Ishikawa (cell line): ENCODE measurements around the gene NR3C1.

Source experiments
- EGR1 ChIP-seq: IDR thresholded peaks from 2 replicates; pipeline ENCODE4 v1.6.1; 2012
- FOXM1 ChIP-seq: IDR thresholded peaks from 2 replicates; pipeline ENCODE4 v1.6.1; 2012; ENCODE audit warnings: low read depth, borderline replicate concordance
- NFIC ChIP-seq: IDR thresholded peaks from 2 replicates; pipeline ENCODE4 v1.6.1; 2012
- TF ChIP-seq, protein P1 (sequence below): IDR thresholded peaks from 2 replicates; pipeline ENCODE4 v1.6.1; 2012

DNA sequence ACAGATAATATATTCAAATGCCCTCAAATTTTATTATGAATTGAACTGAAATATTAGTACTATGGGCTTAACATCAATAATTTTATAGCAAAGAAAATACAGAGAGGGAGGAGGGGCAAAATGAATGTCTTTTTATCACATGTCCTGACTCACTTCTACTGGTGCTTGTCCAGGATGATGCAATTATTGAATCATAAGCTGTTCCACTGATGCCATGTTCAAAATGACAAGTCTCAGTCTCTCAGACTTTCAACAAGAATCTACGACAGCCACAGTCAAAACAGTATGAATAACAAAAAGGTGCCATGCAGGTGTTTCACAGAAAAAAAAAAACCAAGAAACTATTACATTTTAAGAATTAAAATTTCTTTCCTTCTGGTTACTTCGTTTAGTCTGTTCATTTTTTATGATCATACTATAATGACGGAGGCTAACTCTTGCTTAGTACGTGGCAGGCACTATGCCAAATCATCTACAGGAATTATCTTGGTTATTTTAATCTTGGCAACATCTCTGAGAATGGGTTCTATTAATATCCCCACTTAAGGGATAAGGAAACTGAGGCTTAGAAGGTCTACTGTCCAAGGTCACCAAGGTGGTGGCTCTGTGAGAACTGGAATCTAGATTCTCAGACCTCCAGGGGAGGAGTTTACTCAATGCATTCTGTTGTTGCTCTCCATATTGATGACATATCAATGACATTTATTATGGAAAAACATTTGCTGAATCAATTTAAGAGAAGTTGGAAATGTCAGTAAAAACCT lies 61.5 kb downstream of the NR3C1 start:
- TF ChIP-seq, protein P1, sequence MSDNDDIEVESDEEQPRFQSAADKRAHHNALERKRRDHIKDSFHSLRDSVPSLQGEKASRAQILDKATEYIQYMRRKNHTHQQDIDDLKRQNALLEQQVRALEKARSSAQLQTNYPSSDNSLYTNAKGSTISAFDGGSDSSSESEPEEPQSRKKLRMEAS, result no peak
- no peak for TF ChIP-seq NFIC
- no peak for TF ChIP-seq FOXM1
- TF ChIP-seq EGR1, result no peak
